NCI-H1105 treated with DMSO at 0.1 percent for 48 hours (cell line): Measurements from ENCODE around the gene LDB3.

Experiments used
- DNase-seq: peaks from one replicate; lab custom pipeline; 2025; lab: John Stamatoyannopoulos, UW

Gene LDB3

DNA sequence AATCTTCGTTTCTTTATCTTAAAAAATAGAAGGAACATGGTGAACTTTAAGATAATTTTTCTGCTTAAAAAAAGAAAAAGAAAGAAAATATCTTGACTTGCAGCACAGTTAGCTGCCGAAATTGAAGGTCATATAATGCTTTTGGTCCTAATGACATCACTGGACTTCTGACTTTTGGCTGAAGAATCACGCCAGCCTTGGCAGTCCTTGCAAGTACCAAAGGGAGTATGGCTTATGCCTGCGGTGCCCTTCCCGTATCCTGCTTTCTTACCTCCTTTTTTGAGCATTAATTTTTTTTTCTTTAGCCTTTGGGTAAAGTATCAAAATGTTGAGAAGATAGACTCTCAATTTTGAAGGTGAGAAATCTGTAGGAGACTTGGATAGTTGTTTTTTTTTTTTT, 95.1 kb downstream of the LDB3 start:
- no peak for DNase-seq

DNA sequence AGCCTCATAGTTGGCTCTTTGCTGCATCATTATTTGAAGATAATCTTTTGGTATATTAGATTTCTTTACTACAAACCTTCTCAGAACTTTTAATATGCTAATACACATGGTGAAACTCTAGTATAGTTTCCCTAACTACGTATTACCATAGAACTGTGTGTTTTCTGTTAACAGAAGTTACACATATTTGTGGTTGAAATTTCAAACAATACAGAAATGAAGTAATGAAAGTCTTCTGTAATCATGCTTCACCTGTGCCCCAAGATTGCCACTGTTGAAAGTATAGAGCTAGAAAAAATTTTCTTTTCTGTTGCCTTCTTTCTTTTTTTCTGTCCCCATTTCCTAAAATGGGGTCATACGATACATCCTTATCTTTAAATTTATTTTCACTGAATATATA, 97.2 kb downstream of the LDB3 start:
- no peak for DNase-seq

DNA sequence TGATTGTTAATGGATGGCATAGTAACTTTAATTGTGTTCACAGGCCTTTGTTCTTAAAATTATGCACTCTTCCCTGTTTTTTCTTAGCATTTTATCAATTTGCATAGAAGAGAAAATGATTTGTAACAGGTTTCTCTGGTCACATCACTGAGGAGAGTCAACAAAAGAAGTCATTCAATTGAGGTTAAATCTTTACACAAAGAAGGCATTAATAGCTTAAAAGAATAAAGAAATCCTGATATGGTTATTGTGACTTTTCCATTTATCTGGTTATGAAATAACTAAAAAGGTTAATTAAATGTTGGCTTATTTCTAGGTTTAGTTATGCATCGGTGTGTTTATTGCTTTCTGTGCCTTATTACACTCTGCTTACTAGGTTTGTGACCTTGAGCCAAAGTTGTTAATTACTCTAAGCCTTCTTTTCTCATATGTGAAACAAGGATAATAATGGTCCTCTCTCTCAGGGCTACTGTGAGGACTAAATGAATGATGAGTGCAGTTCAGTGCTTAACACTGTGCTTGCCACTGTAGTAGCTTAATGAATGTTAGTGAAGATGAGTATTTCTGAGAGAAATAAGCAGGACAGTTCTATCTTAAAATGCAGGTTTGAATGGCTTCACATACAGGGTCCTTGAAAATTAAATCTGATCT, 100.2 kb downstream of the LDB3 start:
- DNase-seq = peak; percentile 3

DNA sequence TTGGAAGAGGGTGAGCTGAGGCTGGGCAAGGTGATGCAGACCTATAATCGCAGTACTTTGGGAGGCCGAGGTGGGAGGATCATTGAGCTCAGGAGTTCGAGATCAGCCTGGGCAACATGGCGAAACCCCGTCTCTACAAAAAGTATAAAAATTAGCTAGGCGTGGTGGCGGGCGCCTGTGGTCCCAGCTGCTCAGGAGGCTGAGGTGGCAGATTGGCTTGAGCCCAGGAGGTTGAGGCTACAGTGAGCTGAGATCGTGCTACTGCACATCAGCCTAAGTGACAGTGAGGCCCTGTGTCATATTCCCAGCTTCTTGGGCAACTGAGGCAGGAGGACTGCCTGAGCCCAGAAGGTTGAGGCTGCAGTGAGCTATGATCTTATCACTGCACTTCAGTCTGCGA, 101.7 kb downstream of the LDB3 start:
- no peak for DNase-seq

DNA sequence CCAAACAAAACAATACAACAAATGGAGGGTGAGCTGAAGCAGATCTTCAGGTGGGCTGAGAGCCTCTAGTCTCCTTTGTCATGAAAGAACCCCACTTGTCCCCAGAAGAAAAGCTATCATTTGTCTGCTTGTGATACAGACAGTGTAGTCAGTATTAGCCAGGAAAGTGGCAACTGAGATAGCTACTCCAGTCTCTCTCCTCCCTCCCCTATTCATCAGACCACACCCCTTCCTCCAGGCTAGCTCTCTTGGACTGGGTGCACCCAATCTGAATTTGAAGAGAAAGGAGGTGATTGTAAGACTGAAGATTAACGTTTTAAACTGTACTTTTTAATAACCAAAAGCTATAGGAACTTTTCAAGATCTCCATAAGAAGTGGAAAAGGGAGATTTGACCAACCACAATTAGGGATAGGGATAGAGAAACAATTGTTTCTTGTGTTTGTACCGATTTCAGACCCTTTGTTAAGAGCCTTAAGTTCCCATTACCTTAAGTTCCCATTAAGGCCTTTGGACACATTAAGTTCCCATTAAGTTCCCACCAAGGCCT, 102.2 kb downstream of the LDB3 start:
- DNase-seq = no peak

DNA sequence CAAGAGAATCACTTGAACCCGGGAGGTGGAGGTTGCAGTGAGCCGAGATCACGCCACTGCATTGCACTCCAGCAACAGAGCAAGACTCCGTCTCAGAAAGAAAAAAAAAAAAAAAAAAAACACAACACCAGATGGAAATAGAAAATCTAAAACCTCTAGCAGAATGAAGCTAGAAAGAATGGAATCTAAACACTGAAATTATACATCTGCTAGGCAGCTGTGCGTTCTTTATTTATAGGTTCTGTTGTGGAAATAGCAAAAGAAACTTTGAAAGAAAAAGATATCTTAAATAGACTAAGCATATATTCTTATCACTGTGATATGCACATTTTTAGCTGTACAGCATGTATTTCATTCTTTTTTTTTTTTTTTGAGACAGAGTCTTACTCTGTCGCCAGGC, 105.2 kb downstream of the LDB3 start:
- no peak for DNase-seq

DNA sequence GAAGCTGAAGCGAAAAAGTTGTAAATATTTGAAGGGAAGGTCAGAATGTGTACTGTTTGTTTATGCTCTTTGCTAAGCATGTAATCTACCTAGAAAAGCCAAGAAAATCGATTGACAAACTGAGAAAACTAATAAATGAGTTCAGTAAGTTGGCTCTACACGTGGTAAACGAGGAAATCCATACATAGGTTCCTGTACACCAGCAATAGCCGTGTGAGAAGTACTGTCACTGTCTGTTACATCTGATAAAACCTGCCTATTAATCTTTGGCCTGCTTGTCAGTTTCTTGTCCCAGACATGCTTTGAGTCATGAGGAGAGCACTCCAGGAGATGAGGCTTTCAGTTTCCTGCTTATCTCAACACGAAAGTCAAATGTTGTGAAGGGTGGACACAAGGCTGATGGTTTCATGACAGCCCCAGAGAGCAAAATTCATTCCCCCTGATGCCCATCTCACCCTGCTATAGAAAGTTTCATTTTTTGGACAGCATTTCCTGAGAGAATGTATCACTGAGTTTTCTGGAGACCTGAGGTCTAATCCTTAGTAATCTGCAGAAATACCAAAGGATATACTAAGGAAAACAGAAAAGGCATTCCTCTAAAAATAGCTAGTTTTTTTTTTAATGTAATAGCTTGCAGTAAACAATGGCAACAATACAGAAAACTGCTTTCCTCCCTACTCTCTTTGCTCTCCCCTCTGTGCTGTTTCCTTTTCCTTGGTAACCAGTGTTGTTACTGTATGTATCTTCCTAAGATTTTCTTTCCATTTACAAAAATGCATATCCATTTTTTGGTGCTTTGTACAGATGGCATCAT, 107.0 kb downstream of the LDB3 start:
- no peak for DNase-seq

GRCh38 chr10:86775870-86776180, 107.5 kb downstream of the LDB3 start:
- DNase-seq = no peak

- DNase-seq = no peak
Measured at GRCh38 chr10:86779220-86780017, 111.1 kb downstream of the LDB3 start.

- DNase-seq = no peak
Measured at GRCh38 chr10:86782701-86783418, 114.5 kb downstream of the LDB3 start.

- no peak for DNase-seq
Measured at GRCh38 chr10:86785037-86785436, 116.7 kb downstream of the LDB3 start.
